Muscle of arm (tissue), 12 donors: ENCODE data around the gene S1PR4. TPM values are rescaled to one million over a fixed set of nuclear protein-coding genes. Genes with fewer than 3 reads are reported as not detected.
"Not testable (repeated sequence)": the region's sequence is repeated elsewhere in the genome, so short reads cannot be mapped to it uniquely, and the experiment has no call there.

Source experiments
- DNase-seq: peaks from one replicate; pipeline ENCODE4 v3.0.0-alpha.2; 2013
- polyA plus RNA-seq, 12 donors: library from polyadenylated mRNA; unstranded; fragments of 120-200 nt; gene quantifications; one replicate each; pipeline ENCODE4 v1.2.1, GENCODE V29; 2013; ENCODE audit not compliant: insufficient read length in 12 of 12

The S1PR4 gene
- polyA plus RNA-seq, 12 donors = 0.12 to 1.7 (median 0.29) TPM; not detected in 2

DNA sequence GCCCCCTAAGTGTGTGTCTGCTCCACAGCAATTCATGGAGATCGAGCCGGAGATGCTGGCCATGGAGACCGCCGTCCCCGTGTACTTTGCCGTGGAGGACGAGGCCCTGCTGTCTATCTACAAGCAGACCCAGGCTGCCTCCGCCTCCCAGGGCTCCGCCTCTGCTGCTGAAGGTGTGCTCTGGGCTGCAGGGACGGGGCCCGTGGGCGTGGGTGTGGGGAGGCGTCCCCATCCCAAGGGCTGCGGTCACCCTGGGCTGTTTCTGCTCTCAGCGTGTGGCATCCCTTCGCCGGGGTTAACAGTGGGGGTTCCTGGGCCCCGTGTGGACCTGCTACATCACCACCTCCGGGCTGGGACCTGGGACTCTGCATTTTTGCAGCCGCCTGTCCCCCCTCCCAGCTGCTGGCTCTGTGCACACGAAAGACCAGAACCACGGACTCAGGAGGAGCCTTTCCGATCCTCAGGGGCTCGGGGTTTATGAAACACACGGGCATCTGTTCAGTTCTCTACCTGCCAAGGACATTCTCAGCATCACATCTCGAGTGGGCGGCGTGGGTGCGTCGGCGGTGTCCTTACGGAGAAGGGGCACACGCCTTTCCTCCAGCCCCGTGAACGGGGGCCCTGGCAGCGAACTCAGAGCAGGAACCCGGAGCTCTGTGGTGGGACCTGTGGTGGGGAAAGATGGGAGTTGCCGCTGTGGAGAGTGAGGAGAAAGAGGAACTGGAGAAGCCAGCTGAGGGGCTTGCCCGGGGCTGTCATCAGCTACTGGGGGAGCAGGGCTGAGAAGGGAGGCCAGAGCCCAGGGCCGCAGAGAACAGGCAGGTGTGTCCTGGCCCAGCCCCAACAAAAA, 14.9 kb downstream of the S1PR4 start:
- no peak for DNase-seq

DNA sequence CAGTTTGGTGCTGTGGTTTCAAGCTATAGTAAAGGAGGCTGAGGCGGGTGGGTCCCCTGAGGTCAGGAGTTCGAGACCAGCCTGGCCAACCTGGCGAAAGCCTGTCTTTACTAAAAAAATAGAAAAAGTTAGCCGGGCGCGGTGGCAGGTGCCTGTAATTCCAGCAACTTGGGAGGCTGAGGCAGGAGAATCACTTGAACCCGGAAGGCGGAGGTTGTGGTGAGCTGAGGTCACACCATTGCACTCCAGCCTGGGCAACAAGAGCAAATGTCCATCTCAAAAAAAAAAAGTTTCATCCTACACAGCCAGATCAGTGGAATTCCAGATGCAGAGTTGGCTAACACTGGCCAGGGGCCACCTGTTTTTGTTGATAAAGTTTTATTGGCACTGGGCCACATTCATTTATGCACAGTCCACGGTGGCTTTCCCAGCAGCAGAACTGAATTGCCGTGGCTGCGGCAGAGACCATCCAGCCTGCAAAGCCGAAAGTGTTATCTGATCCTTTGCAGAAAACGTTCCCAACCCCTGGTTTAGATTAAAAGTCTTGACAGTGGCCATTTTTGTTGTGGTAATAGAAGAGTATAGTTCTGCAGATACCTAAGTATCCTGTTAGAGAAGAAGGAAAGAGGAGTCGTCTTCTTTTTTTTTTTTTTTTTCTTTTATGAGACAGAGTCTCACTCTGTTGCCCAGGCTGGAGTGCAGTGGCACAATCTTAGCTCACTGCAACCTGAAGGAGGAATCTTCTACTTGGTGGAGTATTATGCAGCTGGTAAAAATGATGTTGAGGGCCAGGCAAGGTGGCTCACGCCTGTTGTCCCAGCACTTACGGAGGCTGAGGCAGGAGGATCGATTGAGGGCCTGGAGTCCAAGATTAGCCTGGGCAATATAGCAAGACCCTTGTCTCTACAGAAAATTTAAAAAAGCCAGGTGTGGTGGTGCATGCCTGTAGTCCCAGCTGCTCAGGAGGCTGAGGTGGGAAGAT, 15.8 kb downstream of the S1PR4 start:
- no peak for DNase-seq

DNA sequence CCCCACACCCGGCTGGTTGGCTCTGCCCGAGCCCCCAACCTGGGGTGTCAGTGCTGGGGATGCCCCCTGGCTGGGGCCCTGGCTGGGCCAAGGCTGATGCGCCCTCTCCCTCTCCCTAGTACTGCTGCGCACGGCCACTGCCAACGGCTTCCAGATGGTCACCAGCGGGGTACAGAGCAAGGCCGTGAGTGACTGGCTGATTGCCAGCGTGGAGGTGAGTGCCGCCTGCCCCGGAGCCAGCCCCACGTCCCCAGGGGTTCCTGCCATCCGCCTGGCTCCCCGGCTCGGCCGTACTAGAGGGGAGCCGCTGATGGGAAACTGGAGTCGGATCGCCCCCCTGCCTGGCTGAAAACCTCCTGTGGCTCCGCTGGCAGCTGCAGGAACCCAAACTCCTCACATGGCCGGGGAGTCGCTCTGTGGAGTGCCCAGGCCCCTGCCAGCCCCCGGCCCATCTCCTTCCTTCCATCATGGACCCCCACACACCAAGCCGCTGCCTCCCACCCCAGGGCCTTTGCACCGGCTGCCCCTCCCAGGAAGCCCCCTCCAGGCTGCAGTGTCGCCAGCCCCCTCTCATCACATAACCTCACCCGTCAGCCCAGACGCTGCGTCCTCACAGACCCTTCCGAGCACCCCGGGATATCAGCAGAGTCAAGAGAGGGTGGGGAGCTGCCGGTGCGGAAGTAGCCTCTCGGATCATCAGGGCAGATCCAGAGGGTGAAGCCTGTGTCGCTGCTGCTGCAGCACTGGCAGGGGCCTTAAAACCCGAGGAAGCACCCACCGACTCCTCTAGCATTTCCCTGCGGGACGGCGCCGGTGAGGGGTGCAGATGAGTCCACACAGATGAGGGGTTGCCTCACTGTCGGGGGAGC, 17.7 kb downstream of the S1PR4 start:
- DNase-seq = no peak

DNA sequence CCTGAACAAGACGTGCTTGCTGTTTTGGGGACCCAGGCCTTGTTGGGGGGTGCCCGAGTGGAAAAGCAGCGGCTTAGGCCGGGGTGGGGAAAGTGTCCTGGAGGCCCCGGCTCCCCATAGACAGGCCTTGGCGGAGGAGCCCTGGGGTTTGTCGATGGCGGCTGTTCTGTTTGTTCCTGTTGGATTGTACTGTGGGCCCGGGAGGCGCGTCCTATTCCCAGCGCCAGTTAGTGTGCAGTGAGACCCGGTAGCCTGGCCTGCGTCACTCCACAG, 18.3 kb downstream of the S1PR4 start:
- DNase-seq = no peak

DNA sequence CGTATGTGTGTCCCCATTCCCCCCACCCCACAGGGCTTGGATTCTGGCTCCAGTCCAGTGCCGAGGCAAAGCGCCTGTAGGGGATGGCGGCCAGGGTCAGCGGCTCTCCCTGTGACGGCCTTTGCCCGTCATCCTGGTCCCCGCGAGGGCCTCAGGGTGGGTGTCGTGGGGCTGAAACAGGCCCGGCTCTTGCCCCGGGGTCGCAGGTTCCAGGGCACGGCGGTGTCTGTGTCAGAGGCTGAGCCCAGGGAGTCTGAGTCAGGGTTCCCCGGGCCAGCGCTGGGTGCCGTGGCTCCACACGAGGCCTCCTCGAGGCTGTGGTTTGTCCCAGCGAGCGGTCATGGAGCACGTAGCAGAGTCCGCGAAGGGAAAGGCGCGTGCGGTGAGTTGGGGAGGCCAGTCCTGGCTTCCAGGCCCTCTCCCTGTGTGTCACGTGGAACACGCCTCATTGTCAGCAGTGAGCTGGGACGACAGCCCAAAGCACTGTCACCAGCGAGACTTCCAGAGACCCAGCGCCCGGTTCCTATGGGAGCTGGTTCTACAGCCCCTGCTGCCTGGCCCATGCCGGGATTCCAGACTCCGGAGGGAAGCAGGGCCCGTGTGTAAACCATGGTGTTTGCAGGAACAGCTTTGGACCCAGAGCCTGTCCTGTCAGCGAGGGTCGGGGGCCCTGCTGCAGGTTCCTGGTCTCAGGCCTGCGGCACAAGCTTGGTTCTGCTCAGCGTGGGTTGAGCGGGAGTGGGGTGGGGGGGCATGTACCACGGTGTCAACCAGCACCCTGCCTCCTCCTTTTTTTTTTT, 20.5 kb downstream of the S1PR4 start:
- no peak for DNase-seq

DNA sequence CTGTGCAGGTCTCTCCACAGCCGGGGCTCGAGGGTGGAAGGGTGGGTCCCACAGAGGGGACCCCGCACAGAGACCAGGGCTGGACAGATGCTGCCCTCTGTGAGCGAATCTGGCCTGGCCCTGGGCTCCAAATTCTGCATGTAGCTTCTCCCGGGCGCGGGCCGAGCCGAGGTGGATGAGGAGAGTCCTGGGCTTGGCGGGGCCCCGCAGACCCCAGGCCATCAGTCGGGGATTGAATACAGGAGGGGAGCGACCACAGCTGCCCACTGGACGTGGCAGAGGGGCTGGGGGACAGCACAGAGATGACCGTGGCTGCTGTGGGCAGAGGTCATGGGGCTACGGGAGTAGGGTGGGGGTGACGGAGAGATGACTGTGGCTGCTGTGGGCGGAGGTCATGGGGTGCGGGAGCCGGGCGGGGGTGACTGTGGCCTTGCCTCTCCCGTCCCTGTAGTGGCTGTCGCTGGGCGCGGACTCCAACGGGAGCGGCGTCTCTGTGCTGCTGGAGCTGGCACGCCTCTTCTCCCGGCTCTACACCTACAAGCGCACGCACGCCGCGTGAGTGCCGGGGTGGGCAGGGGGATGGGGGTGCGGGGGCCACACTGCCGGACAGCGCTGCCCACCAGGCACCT, 22.6 kb downstream of the S1PR4 start:
- no peak for DNase-seq

DNA sequence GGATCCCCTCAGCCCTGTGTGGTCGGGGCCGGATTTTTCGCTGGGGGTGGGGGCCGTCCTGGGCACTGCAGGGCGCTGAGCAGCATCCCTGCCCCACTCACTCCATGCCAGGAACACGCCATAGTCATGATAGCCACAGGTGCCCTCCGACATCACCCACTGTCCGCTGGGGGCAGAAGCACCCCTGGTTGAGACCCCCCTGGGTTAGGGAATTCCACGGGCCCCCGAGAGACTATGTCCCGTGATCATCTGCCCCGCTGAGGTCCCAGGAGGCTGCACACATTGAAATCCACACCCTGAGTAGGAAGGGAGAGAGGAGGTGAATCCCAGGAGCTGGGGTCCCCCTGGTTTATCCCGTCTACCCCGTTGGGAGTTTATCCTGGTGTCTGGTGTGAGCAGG, 23.3 kb downstream of the S1PR4 start:
- no peak for DNase-seq

DNA sequence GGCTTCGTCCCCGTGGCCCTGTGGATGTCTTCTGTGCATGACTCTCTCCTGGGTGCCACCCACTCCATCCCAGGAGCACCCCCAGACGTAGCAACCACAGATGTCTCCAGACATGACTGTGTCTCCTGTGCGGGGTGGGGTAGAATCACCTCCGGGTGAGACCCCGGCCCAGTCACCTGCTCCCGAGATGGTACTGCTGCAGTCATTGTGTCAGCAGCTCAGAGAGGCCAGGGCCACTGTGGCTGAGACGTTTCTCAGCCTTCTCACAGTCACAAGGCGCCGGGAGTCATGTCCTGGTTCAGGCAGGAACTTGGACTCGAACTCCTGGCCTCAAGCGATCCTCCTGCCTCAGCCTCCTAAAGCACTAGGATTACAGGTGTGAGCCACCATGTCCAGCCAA, 23.8 kb downstream of the S1PR4 start:
- no peak for DNase-seq

DNA sequence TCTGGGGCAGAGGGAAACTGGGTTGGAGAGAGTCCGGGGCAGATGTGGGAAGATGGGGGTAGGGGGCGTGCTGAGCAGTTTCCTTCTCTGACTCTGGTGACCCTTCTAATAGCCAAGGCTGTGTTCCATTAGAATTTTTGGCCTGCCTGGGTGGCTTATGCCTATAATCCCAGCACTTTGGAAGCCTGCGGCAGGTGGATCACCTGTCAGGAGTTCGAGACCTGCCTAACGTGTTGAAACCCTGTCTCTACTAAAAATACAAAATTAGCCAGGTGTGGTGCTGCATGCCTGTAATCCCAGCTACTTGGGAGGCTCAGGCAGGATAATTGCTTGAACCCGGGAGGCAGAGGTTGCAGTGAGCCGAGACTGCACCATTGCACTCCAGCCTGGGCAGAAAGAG, 24.3 kb downstream of the S1PR4 start:
- DNase-seq = not testable (repeated sequence)

DNA sequence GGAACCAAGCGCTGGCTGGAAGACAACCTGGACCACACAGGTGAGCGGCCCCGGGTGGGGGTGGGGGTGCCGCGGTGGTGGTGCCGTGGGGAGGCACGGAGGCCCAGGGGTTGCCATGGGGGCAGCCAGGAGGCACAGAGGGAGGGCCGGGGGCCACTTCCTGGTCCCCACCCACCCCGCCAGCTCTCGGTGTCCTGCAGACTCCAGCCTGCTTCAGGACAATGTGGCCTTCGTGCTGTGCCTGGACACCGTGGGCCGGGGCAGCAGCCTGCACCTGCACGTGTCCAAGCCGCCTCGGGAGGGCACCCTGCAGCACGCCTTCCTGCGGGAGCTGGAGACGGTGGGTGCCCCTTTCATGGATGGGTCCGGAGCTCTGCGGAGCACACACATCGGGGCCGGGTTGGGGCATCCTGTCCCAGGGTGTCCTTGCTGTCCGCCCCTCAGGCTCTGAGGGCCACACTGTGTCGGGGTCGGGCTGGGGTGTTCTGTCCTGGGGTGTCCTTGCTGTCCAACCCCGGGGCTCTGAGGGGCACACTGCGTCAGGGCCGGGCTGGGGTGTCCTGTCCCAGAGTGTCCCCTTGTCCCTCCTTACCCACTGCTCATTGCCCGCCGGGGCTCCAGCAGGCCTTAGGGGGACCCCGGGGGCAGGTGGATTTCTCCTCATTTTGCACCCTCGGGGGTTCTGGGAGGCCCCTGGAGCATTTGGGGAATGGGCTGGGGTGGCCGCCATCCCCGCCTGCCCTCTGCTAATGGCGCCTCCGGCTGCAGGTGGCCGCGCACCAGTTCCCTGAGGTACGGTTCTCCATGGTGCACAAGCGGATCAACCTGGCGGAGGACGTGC, 25.5 kb downstream of the S1PR4 start:
- no peak for DNase-seq

DNA sequence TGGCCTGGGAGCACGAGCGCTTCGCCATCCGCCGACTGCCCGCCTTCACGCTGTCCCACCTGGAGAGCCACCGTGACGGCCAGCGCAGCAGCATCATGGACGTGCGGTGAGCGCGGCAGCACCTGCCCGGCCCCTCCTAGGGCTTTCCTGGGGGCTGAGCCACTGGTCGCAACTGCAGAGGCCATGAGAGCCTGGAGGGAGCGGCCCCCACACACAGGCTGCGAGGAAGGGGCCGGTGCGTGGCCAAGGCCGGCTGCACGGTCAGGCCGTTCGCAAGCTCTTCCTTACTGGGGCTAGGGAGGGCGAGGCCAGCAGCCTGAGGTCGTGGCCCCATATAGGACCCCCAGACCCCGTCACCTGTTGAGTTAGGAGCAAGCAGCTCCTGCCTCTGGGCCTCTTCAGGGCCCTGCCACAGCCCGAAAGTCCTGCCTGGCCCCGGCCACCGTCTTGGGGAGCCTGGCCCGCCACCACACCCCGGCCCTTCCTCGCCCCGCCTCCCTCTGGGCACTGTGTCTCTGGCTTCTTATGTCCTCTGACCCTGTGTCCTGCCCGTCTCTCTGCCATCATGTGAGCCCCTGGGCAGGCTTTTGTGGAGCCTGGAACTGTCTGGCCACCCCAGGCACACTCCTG, 26.2 kb downstream of the S1PR4 start:
- DNase-seq = no peak

DNA sequence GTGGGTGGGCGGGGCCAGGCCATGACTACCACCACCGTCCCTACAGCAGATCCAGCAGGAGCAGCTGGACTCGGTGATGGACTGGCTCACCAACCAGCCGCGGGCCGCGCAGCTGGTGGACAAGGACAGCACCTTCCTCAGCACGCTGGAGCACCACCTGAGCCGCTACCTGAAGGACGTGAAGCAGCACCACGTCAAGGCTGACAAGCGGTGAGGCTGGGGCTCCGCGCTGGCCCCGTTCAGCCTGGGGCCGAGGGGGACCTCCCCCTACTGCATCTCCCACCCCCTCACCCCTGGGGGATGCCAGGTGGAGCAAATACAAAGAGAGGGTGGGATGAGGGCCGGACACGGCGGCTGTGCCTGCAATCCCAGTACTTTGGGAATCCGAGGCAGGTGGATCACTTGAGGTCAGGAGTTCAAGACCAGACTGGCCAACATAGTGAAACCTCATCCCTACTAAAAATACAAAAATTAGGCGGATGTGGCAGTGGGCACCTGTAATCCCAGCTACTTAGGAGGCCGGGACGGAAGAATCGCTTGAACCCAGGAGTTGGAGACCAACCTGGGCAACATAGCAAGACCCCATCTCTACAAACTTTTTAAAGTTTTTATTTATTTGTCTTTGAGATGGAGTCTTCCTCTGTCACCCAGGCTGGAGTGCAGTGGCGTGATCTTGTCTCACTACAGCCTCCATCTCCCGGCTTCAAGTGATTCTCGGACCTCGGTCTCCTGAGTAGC, 27.8 kb downstream of the S1PR4 start:
- no peak for DNase-seq

DNA sequence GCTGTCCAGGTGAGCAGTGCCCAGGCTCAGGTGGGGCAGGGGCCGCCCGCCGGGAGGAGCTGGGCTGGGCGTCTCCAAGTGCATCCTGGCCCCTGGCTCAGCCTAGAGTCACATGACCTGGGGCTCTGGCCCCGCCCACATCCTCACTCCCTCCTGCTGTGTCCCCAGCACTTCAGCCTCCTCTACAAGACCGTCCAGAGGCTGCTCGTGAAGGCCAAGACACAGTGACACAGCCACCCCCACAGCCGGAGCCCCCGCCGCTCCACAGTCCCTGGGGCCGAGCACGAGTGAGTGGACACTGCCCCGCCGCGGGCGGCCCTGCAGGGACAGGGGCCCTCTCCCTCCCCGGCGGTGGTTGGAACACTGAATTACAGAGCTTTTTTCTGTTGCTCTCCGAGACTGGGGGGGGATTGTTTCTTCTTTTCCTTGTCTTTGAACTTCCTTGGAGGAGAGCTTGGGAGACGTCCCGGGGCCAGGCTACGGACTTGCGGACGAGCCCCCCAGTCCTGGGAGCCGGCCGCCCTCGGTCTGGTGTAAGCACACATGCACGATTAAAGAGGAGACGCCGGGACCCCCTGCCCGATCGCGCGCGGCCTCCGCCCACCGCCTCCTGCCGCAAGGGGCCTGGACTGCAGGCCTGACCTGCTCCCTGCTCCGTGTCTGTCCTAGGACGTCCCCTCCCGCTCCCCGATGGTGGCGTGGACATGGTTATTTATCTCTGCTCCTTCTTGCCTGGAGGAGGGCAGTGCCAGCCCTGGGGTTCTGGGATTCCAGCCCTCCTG, 29.1 kb downstream of the S1PR4 start:
- no peak for DNase-seq

DNA sequence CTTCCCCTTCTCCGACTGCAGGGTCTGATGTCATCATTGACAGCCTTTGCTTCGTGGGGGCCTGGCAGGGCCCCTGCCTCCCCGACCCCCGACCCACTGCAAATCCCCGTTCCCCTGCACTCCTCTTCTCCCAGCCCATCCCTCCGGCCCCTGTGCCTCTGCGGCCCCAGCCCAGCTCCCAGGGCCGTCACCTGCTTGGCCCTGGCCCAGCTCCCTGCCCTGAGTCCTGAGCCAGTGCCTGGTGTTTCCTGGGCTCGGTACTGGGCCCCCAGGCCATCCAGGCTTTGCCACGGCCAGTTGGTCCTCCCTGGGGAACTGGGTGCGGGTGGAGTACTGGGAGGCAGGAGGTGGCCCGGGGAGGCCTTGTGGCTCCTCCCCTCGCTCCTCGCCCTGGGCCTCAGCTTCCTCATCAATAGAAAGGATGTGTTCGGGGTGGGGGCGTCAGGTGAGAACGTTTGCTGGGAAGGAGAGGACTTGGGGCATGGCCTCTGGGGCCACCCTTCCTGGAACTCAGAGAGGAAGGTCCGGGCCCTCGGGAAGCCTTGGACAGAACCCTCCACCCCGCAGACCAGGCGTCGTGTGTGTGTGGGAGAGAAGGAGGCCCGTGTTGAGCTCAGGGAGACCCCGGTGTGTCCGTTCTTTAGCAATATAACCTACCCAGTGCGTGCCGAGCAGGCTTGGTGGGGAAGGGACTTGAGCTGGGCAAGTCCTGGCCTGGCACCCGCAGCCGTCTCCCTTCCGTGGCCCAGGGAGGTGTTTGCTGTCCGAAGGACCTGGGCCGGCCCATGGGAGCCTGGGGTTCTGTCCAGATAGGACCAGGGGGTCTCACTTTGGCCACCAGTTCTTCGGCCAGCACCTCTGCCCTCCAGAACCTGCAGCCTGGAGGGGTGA, 30.0 kb downstream of the S1PR4 start:
- DNase-seq = no peak

DNA sequence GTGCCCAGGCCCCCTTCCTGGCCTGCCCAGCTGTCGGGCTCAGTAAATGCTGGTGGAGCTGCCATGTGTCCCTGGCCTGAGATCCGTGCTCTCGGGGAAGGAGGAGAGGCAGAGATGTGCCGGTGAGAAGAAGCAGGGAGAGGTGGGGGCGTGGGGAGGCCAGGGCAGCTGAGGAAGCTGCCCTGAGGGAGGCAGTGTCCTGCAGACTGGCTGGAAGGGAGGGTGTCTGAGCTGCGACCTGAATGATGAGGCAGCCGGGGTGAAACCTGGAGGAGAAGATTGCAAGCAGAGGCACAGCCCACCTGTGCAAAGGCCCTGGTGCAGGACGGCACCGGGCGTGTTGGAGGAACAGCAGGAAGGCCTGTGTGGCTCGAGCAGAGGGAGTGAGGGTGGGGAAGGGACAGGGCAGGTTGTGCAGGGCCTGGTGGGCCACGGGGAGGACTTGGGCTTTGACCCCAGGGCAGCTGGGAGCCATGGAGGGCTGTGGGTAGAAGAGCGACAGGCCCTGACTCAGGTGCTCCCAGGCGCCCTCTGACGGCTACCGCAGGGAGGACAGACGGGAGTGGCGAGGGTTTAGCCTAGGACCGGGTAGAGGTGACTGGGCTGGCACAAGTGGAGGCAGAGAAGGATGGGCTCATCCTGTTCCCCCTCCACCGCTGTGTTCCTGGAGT, 31.9 kb downstream of the S1PR4 start:
- no peak for DNase-seq

DNA sequence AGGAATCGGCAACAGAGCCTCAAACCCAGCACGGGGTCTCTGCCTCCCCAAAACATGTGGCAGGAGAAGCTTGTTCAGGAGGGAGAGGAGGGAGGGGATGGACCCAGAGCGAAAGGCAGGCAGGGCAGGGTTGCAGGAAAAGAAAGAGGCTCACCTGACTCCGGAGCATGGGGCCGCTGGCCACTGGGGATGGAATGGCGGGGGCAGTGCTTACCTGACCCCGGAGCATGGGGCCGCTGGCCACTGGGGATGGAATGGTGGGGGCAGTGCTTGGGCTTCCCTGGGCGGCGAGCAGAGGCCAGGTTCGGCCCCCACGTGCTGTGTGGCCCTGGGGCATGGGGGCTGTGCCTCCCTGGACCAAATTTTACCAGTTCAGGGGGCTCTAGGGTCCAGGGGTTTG, 32.6 kb downstream of the S1PR4 start:
- no peak for DNase-seq
